ENCODE results near the gene NID1.
A peak's percentile ranks its signal among the peaks of the same experiment; 100 is the strongest.
"Not testable (repeated sequence)": the region's sequence is repeated elsewhere in the genome, so short reads cannot be mapped to it uniquely, and the experiment has no call there.

Gene NID1

DNA sequence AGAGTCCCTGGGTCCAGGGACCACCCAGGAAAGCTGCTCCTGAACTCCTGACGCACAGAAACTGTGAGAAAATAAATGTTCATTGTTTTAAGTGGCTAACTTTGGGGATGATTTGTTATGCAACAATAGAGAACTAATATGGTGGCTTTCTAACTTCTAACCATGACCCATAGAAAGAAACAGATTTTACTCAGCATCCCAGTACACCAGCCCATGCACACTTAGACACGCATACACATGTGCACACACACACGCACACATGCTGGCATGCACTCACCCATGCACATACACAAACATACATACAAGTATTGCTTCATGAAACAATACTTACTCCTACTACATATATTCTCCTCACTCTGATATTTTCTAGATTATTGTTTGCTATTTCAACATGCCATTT is 57.1 kb downstream of the NID1 start:
- no peak overlapping the region for H3K27ac ChIP-seq
- no peak for DNase-seq (ENCODE audit: low read depth, low spot score)

GRCh38 chr1:236003058-236003457 is 61.8 kb downstream of the NID1 start:
- not testable (repeated sequence) for H3K27ac ChIP-seq; DNase-seq (ENCODE audit: low read depth, low spot score)

DNA sequence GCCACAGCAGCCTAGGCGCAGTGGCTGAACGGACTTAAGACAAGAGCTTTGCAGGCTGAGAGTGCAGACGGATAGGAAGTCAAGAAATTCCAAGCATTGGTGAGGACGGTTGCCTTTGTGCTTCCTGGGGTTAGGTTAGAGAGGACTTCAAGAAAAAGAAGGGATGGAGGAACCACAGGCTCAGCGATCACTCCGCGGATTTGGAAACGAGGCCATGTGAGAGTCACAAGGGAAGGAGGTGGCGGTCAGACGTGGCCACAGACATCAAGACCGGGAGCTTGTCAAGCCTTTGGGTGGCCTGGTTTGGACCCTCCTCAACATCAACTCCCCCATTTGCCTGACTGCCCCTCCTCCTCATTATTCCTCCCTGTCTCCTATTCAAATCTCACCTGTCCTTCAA is 62.3 kb downstream of the NID1 start:
- no peak overlapping the region for H3K27ac ChIP-seq
- no peak for DNase-seq (ENCODE audit: low read depth, low spot score)

- DNase-seq (ENCODE audit: low read depth, low spot score): no peak
- peak overlapping the region; percentile 40 for H3K27ac ChIP-seq
Measured at GRCh38 chr1:236002025-236002390, 62.9 kb downstream of the NID1 start.

GRCh38 chr1:236000781-236001180 is 64.1 kb downstream of the NID1 start:
- no peak overlapping the region for H3K27ac ChIP-seq
- no peak for DNase-seq (ENCODE audit: low read depth, low spot score)

- peak overlapping the region; percentile 91 for H3K27ac ChIP-seq
- peak; percentile 95 for DNase-seq (ENCODE audit: low read depth, low spot score)
Measured at GRCh38 chr1:235999259-235999925, 65.5 kb downstream of the NID1 start.

- H3K27ac ChIP-seq: peak overlapping the region; percentile 91
- no peak for DNase-seq (ENCODE audit: low read depth, low spot score)
Measured at GRCh38 chr1:235998812-235999211, 66.1 kb downstream of the NID1 start.

DNA sequence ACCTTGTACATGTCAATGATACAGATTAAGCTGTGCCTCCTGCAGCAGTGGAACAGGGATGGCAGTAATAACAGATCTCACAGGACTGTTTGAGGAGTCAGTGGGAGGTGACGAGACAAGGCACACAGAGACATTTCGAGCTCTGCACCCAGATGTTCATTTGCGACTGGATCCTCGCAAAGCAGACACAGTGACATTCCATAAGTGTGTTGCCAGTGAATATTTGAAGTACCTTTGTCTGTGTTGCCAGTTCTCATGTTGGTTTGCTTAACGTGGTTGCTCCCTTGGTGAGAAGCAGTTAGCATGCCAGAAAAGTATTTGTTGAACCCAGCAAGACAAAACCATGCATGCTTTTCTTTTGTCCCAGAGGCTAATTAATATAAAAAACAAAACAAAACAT is 67.0 kb downstream of the NID1 start:
- peak overlapping the region; percentile 91 for H3K27ac ChIP-seq
- no peak for DNase-seq (ENCODE audit: low read depth, low spot score)

- no peak overlapping the region for H3K27ac ChIP-seq
- DNase-seq (ENCODE audit: low read depth, low spot score): no peak
Measured at GRCh38 chr1:235997049-235997448, 67.8 kb downstream of the NID1 start.

DNA sequence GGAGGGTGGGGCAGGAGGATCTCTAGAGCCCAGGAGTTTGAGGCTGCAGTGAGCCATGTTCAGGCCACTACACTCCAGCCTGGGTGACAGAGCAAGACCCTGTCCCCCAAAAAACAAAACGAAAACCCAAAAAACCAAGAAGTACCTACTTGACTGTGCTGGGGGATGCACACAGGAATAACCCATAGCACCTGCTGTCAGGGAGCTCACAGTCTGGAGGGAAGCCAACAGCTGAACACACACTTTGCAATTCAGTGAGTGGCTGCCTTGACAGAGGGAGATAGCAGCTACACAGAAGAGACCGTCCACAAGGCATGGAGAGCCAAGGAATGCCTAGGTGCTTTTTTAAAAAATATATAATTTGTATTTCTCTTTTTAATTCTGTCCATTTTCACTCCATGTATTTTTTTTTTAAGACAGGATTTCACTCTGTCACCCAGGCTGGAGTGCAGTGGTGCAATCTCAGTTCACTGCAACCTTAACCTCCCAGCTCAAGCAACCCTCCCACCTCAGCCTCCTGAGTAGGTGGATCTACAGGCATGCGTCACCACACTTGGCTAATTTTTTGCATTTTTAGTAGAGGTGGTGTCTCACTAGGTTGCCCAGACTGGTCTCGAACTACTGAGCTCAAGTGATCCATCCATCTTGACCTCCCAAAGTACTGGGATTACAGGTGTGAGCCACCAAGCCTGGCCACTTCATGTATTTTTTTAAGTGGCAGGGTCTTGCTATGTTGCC is 68.7 kb downstream of the NID1 start:
- H3K27ac ChIP-seq: no peak overlapping the region
- no peak for DNase-seq (ENCODE audit: low read depth, low spot score)

DNA sequence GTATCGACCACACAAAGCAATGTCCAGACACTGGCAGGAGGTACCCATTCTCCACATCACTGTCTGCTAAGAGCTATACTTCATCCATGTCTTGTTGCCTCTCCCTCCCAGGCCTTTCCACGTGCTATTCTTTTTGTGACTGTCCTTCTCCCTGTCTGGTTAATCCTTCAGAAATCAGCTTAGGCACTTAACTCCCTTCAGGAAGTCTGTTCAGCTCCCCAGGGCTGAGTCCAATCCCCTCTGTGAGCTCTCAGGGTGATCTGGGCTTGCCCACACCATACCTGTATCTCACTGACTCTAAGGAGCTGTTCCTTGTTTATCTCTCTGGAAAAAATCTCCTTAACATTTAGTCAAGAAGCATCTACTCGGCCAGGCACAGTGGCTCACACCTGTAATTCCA is 69.4 kb downstream of the NID1 start:
- no peak for DNase-seq (ENCODE audit: low read depth, low spot score)
- no peak overlapping the region for H3K27ac ChIP-seq

- H3K27ac ChIP-seq: no peak overlapping the region
- no peak for DNase-seq (ENCODE audit: low read depth, low spot score)
Measured at GRCh38 chr1:235993652-235994051, 71.2 kb downstream of the NID1 start.

- H3K27ac ChIP-seq: no peak overlapping the region
- DNase-seq (ENCODE audit: low read depth, low spot score): no peak
Measured at GRCh38 chr1:235992868-235993267, 72.0 kb downstream of the NID1 start.

DNA sequence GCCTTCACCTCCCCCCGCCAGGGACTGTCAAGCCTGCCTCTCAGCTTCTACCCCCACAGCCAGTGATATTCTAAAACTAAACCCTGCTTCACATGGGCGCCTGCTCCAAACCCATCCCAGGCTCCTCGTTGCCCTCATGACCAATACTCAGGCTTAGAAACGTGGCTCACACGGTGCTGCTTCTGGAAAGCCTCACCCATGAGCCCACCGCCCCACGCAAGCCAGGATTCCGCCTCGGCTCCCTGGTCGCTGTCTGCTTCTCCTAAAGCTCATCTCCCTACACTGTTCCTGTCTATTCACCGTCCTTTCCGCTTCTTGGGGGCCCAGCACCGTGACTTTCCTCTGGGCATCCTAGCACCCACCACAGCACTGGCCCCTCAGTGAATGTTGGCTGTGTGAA is 72.5 kb downstream of the NID1 start:
- no peak overlapping the region for H3K27ac ChIP-seq
- no peak for DNase-seq (ENCODE audit: low read depth, low spot score)

DNA sequence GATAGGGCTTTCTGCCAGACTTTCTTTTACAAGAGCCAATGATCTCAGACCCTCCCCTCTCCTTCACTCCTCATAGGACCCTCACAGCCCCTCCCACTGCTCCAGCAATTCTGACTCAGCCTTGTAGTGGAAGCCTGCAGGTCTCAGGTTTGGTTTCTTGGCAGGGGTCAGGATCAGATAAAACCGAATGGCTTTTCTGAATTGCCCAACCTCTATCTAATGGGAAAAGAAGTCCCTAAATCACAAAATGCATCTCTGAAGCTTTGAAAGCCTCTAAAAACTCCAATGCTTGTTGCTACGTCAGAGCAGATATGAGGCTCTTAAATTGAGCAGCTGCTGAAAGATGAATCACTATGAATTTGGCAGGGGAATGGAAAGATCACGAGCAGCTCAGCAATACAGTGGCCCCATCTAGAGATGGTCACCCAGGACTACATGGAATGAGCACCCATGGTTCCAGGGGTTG is 74.5 kb downstream of the NID1 start:
- H3K27ac ChIP-seq: no peak overlapping the region
- DNase-seq (ENCODE audit: low read depth, low spot score): no peak

DNA sequence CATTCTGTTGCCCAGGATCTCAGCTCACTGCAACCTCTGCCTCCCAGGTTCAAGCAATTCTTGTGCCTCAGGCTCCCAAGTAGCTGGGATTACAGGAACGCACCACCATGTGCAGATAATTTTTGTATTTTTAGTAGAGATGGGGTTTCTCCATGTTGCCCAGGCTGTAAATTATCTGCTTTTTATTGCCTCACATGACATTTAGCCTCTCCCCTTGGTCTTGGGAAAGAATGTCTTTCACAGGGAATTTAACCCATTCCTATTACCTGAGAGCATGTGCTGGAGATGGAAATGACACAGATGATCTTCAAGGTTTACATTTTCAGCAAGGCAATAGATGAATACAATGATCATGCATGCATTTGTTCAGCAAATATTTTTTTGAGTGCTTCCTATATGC is 75.8 kb downstream of the NID1 start:
- no peak overlapping the region for H3K27ac ChIP-seq
- no peak for DNase-seq (ENCODE audit: low read depth, low spot score)

DNA sequence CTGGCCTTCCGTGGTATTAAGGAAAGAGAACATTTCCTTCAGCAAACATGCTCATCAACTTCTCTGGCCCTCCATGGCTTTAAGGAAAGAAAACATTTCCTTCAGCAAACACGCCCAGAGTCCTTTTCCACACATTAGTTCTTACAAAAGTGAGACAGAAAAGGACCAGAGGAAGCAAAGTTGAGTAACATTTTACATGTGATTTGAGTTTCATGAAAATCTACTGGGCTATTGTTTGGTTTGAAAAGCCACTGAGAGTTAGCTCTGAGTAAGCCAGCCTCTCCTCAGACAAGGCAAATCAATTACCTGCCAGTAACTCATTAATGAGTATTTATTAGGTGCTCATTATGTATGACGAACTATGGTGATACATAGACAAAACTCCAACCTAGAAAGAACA is 78.0 kb downstream of the NID1 start:
- no peak overlapping the region for H3K27ac ChIP-seq
- DNase-seq (ENCODE audit: low read depth, low spot score): no peak

- H3K27ac ChIP-seq: peak overlapping the region; percentile 7
- peak; percentile 29 for DNase-seq (ENCODE audit: low read depth, low spot score)
Measured at GRCh38 chr1:235984041-235984825, 80.7 kb downstream of the NID1 start.

GRCh38 chr1:235980976-235981375 is 83.9 kb downstream of the NID1 start:
- H3K27ac ChIP-seq: no peak overlapping the region
- DNase-seq (ENCODE audit: low read depth, low spot score): no peak

DNA sequence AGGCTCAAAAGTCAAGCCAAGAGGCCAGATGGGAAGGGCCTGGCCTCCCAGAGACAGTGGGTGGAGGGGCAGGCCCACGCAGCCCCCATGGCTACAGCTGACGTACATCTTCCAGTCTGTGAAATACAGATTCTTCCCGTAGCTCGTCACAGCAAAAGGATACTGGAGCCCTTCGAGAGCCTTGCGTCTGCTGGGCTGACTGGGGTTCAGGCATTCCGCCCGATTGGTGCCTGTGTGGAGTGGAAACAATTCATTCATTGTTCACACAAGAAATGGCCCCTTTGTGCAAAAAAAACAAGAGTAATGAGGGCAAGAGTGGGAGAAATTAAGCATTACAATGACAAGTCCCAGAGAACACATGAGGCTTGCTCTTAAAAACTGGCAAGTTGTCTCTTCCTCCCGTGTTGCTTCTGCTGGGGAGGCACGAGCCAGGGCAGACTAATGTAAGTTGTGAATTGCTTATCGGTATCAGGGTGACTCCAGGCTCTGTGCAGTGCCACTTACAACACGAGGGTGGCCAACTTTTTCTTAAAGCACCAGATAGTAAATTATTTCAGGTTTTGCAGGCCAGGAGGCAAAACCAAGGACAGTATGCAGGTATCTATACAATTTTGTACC is 85.1 kb downstream of the NID1 start:
- no peak for DNase-seq (ENCODE audit: low read depth, low spot score)
- no peak overlapping the region for H3K27ac ChIP-seq

DNA sequence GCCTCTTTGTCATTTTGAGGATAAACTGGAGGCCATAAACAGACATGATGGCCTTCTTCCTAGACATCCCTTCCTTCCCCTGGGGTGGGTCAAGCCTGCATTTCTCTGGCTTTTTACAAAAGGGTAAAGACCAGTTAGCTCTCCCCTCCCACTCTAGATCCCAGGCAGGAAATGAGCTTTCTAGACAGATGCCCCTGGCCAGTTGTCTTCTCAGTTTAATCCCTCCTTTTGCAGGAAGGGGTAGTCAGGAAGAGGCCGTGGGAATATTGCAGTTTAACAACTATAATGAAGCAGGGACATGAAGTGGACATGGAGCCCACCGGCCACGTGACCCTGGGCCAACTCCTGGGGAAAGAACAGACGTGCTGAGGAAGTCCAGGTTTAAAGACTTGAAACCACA is 85.7 kb downstream of the NID1 start:
- no peak overlapping the region for H3K27ac ChIP-seq

More for the DNA sequence above, 85.7 kb downstream of the NID1 start:
- no peak for DNase-seq (ENCODE audit: low read depth, low spot score)
